ENCODE measurements around the gene CCNB1IP1.
A peak's percentile ranks its signal among the peaks of the same experiment; 100 is the strongest.
"Not testable (repeated sequence)": the region's sequence is repeated elsewhere in the genome, so short reads cannot be mapped to it uniquely, and the experiment has no call there.

Gene CCNB1IP1

GRCh38 chr14:20332788-20333493 lies at the start of gene CCNB1IP1:
Gene CCNB1IP1 (minus strand): TSS chr14:20333279. CDS start chr14:20316523, 16,756 bp downstream.
- peak in 52 of 58 donors; percentile 3 to 86 (median 50) for DNase-seq

- DNase-seq = no peak
These were observed 49.4 kb upstream of the CCNB1IP1 start for GRCh38 chr14:20382526-20382925.

GRCh38 chr14:20381341-20381740 lies 48.3 kb upstream of the CCNB1IP1 start:
- DNase-seq = no peak

- DNase-seq = no peak
These were observed 47.6 kb upstream of the CCNB1IP1 start for GRCh38 chr14:20380681-20381080.

- DNase-seq = no peak
These were observed 46.7 kb upstream of the CCNB1IP1 start for GRCh38 chr14:20379743-20380142.

GRCh38 chr14:20377171-20377570 lies 44.1 kb upstream of the CCNB1IP1 start:
- DNase-seq = no peak

GRCh38 chr14:20376071-20376588 lies 43.1 kb upstream of the CCNB1IP1 start:
- DNase-seq = no peak

GRCh38 chr14:20375471-20375870 lies 42.4 kb upstream of the CCNB1IP1 start:
- DNase-seq = no peak

GRCh38 chr14:20372796-20373195 lies 39.7 kb upstream of the CCNB1IP1 start:
- no peak for DNase-seq

GRCh38 chr14:20365928-20366327 lies 32.8 kb upstream of the CCNB1IP1 start:
- DNase-seq = no peak

GRCh38 chr14:20358474-20358873 lies 25.4 kb upstream of the CCNB1IP1 start:
- not testable (repeated sequence) for DNase-seq

GRCh38 chr14:20356422-20356821 lies 23.3 kb upstream of the CCNB1IP1 start:
- DNase-seq = no peak

GRCh38 chr14:20350860-20351259 lies 17.8 kb upstream of the CCNB1IP1 start:
- no peak for DNase-seq

GRCh38 chr14:20350282-20350681 lies 17.2 kb upstream of the CCNB1IP1 start:
- no peak for DNase-seq

GRCh38 chr14:20347747-20348146 lies 14.7 kb upstream of the CCNB1IP1 start:
- no peak for DNase-seq

- DNase-seq = no peak
These were observed 13.6 kb upstream of the CCNB1IP1 start for GRCh38 chr14:20346713-20347112.

GRCh38 chr14:20345366-20345765 lies 12.3 kb upstream of the CCNB1IP1 start:
- no peak for DNase-seq

GRCh38 chr14:20343862-20344220 lies 10.8 kb upstream of the CCNB1IP1 start:
- no peak for DNase-seq

- peak; percentile 85 to 100 (median 99) for DNase-seq
These were observed 10.2 kb upstream of the CCNB1IP1 start, which contains the start of gene PARP2 for GRCh38 chr14:20343092-20343861. Gene PARP2 (plus strand): TSS chr14:20343635. CDS start chr14:20343642, 7 bp downstream.

GRCh38 chr14:20341646-20342045 lies 8.6 kb upstream of the CCNB1IP1 start:
- no peak for DNase-seq

- not testable (repeated sequence) for DNase-seq
These were observed 8.0 kb upstream of the CCNB1IP1 start for GRCh38 chr14:20341032-20341431.

GRCh38 chr14:20334017-20334416 lies 938 bp upstream of the CCNB1IP1 start:
- no peak for DNase-seq

- DNase-seq = no peak
These were observed 389 bp upstream of the CCNB1IP1 start for GRCh38 chr14:20333494-20333841.
